ENCODE data around the gene TLCD3B. TPM values are rescaled to one million over a fixed set of nuclear protein-coding genes. Genes with fewer than 3 reads are reported as not detected.

The TLCD3B gene
- total RNA-seq, 4 donors from 2014 or later = 0.27 TPM; not detected in 3

DNA sequence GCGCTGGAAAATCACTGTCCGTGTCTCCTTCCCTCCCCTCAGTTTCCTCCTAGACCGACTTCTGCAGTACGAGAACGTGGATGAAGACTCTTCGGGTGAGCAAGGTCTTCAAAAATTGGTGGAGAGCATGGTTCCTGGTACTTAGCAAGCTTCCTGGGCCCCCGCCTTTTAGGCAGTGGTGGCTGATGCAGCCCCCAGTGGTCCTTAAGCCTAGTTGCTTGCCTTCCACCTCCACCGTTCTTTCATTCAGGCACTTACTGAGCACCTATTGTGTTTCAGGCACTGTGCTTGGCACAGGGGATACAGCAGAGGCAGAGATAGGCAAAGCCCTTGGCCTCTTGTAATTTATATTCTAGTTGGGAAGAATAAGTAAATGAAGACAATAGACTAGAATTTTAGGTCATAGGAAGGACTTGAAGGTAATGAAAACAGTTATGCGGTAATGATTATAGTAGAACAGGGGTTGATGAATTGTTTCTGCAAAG lies 34.3 kb downstream of the TLCD3B start:
- H3K36me3 ChIP-seq = peaks cover 0 to 49% of the 10 kb centered on the region in 2 donors
- no peaks in the 10 kb centered on the region for H3K9me3 ChIP-seq
- H3K27ac ChIP-seq = peak overlapping the region; percentile 95 to 100 (median 99)
- ATAC-seq (no peak), DNase-seq (no peak)
- no peaks in the 10 kb centered on the region for H3K27me3 ChIP-seq
- TF ChIP-seq, protein P1, sequence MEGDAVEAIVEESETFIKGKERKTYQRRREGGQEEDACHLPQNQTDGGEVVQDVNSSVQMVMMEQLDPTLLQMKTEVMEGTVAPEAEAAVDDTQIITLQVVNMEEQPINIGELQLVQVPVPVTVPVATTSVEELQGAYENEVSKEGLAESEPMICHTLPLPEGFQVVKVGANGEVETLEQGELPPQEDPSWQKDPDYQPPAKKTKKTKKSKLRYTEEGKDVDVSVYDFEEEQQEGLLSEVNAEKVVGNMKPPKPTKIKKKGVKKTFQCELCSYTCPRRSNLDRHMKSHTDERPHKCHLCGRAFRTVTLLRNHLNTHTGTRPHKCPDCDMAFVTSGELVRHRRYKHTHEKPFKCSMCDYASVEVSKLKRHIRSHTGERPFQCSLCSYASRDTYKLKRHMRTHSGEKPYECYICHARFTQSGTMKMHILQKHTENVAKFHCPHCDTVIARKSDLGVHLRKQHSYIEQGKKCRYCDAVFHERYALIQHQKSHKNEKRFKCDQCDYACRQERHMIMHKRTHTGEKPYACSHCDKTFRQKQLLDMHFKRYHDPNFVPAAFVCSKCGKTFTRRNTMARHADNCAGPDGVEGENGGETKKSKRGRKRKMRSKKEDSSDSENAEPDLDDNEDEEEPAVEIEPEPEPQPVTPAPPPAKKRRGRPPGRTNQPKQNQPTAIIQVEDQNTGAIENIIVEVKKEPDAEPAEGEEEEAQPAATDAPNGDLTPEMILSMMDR (IDR thresholded peaks at IDR 0.05 in 4 of 5, conservative IDR thresholded peaks at IDR 0.05 in 1 of 5) = no peak
- no peak for TF ChIP-seq POLR2A (IDR thresholded peaks at IDR 0.05)
- peak overlapping the region; percentile 79 to 100 (median 90) for H3K4me3 ChIP-seq
- intact Hi-C loops (cut with DNase I; ENCODE audit: low total_unique reads) = loop anchor here (1.0 to 10.0 kb wide), 7 partner anchors 24 to 1075 kb away; partner anchors contain the start of genes KIF22, PAGR1, TAOK2 and TMEM219
- in situ Hi-C loops (cut with MboI; ENCODE audit: low sequenced_read_pairs in 4 of 4) = no loop called here
- peaks cover 17 to 21% of the 10 kb centered on the region in 2 donors for H3K4me1 ChIP-seq

DNA sequence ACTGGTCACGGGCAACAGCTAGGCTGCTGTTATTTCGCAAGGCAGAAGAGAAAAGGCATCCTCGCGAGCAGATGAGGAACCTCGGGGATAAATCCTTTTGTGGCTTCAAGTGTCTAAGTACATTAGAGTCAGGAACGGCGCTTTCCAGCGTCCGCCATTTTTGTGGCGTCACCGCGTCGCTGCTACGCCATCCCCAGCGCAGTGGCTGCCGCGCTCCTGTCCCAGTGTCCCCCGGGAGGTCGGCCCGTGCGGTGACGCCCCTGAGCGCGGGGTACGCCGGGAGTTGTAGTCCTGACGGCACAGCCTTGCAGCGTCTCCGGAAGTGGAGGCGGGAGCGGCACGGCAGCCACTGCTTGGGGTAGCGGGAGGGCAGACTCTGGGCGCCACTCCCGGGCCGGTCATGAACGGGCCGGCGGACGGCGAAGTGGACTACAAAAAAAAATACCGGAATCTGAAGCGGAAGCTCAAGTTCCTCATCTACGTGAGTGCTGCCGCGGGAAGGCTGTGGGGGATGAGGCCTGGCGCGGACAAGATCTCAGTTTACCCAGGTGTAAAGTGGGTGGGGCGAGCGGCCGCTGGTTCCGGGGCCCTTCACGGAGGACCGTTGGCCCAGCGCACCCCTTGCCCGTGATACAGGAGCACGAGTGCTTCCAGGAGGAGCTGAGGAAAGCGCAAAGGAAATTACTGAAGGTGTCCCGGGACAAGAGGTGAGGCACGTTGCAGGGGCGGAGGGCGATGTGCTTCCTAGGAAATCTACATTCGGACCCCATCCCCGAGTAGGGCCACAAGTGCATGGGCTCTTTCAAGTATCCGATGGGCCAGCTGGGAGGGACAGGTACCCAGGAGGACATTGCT lies 34.9 kb downstream of the TLCD3B start, which contains the start of gene INO80E:
Gene INO80E (plus strand): TSS at position 331 of the 855 bp plus-strand sequence. CDS start 70 bp downstream, at position 401.
- peak; percentile 98 for DNase-seq

DNA sequence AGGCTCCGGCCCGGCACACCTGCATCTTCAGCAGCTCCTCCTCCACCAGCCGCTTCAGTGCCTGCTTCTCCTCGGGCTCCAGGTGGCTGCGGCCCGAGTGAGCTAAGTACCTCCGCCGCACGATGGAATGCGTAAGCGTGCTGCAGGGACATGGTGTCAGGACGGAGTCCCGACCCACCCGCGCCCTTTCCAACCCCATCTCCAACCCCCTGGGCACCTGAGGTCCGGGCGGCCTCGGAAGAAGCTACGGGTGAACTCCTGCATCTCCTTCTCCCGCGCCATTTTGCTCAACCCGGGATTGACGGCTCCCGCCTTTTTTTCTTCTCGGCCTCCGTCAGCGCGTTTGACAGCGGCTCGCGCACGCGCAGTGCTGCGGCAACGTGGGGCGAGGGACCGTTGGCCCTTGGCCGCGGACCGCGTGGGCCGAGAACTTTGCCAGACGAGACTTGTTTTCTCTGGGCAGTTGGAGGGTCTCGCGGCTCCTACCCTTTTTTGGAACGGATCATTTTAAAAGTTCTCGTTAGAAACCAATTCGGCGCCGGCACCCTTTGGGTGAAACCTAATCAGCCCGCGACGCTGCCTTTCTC lies 35.7 kb downstream of the TLCD3B start, which contains the start of gene HIRIP3:
Gene HIRIP3 (minus strand): TSS at position 294 of the 587 bp plus-strand sequence. CDS start 12 bp downstream, at position 282.
- Histone ChIP-seq H3K27ac (peak within 1 kb of the TSS; percentile 95 to 100 (median 99)), H3K36me3 (peaks cover 0 to 53% of the 10 kb centered on the region in 2 donors), H3K27me3 (no peaks in the 10 kb centered on the region), H3K4me3 (peak within 1 kb of the TSS; percentile 79 to 100 (median 90)), H3K9me3 (no peaks in the 10 kb centered on the region), H3K4me1 (peaks cover 17 to 21% of the 10 kb centered on the region in 2 donors)
- TF ChIP-seq, protein P1 (IDR thresholded peaks at IDR 0.05 in 4 of 5, conservative IDR thresholded peaks at IDR 0.05 in 1 of 5) = no peak
- TF ChIP-seq POLR2A (IDR thresholded peaks at IDR 0.05) = no peak
- in situ Hi-C loops (cut with MboI; ENCODE audit: low sequenced_read_pairs in 4 of 4) (no loop called here), intact Hi-C loops (cut with DNase I; ENCODE audit: low total_unique reads) (loop anchor here (1.0 to 10.0 kb wide), 7 partner anchors 33 to 1077 kb away; partner anchors contain the start of genes CDIPT, KCTD13, PAGR1 and TMEM219)
- peak; percentile 88 to 90 for ATAC-seq
- DNase-seq = peak; percentile 69 to 84

More for the DNA sequence above, 34.9 kb downstream of the TLCD3B start, which contains the start of gene INO80E:
- in situ Hi-C loops (cut with MboI; ENCODE audit: low sequenced_read_pairs in 4 of 4) = no loop called here
- no peaks in the 10 kb centered on the region for H3K27me3 ChIP-seq
- peak within 1 kb of the TSS; percentile 79 to 100 (median 90) for H3K4me3 ChIP-seq
- intact Hi-C loops (cut with DNase I; ENCODE audit: low total_unique reads) = loop anchor here (1.0 to 10.0 kb wide), 9 partner anchors 23 to 1076 kb away; partner anchors contain the start of genes CDIPT, KCTD13, KIF22 and PAGR1
- H3K4me1 ChIP-seq = peaks cover 17 to 21% of the 10 kb centered on the region in 2 donors
- peak within 1 kb of the TSS; percentile 95 to 100 (median 99) for H3K27ac ChIP-seq
- ATAC-seq = peak; percentile 91 to 97
- no peaks in the 10 kb centered on the region for H3K9me3 ChIP-seq
- TF ChIP-seq POLR2A (IDR thresholded peaks at IDR 0.05) = peak; percentile 64 to 71
- TF ChIP-seq, protein P1 (IDR thresholded peaks at IDR 0.05 in 4 of 5, conservative IDR thresholded peaks at IDR 0.05 in 1 of 5) = peak in 1 of 5 experiments; percentile 10
- H3K36me3 ChIP-seq = peaks cover 0 to 52% of the 10 kb centered on the region in 2 donors

- ATAC-seq (peak in 1 of 2 donors; percentile 8), DNase-seq (no peak)
- Histone ChIP-seq H3K27ac (peak overlapping the region; percentile 95 to 100 (median 99)), H3K9me3 (no peaks in the 10 kb centered on the region), H3K4me3 (peak overlapping the region; percentile 79 to 100 (median 90)), H3K27me3 (no peaks in the 10 kb centered on the region), H3K4me1 (peaks cover 17 to 21% of the 10 kb centered on the region in 2 donors), H3K36me3 (peaks cover 0 to 60% of the 10 kb centered on the region in 2 donors)
- intact Hi-C loops (cut with DNase I; ENCODE audit: low total_unique reads) (loop anchor here (1.0 to 10.0 kb wide), 7 partner anchors 32 to 1078 kb away; partner anchors contain the start of genes CDIPT, KCTD13, PAGR1 and TMEM219), in situ Hi-C loops (cut with MboI; ENCODE audit: low sequenced_read_pairs in 4 of 4) (no loop called here)
- TF ChIP-seq POLR2A (IDR thresholded peaks at IDR 0.05) = no peak
- TF ChIP-seq, protein P1 (IDR thresholded peaks at IDR 0.05 in 4 of 5, conservative IDR thresholded peaks at IDR 0.05 in 1 of 5) = no peak
Measured at GRCh38 chr16:29994600-29995323, 36.3 kb downstream of the TLCD3B start.

Measured in gastrocnemius medialis (tissue), 4 donors.